H1 (cell line): ENCODE results near the gene HPD. TPM values are rescaled to one million over a fixed set of nuclear protein-coding genes. Genes with fewer than 3 reads are reported as not detected.

ENCODE experiments used
- CHD2 ChIP-seq: IDR thresholded peaks from 2 replicates; pipeline ENCODE4 v1.6.1; 2012; ENCODE audit warnings: low read length, improper control_type of control experiment
- E2F6 ChIP-seq: IDR thresholded peaks from 2 replicates; pipeline ENCODE4 v1.6.1; 2012; ENCODE audit warnings: inconsistent platforms
- FOSL1 ChIP-seq: IDR thresholded peaks from 2 replicates; pipeline ENCODE4 v1.6.1; 2011; ENCODE audit warnings: mild to moderate bottlenecking, low read depth, low read length, moderate library complexity; ENCODE audit not compliant: insufficient read depth
- polyA plus RNA-seq, 7 experiments: library from polyadenylated mRNA; depleted of rRNA in 3 of 7; stranded (reverse) in 5 of 7; unstranded in 2 of 7; fragments of >200 nt in 5 of 7; fragments of 200-250 nt in 2 of 7; gene quantifications; 1 replicate in 5 of 7; 2 replicates in 1 of 7; 4 replicates in 1 of 7; pipeline versions ENCODE4 v1.2.1 to v1.2.3, GENCODE V29; 2011 to 2013; ENCODE audit warnings: missing spikeins in 2 of 7, mixed read lengths in 2 of 7
- total RNA-seq: library from RNA; stranded (reverse); fragmentation: NEBNext Ultra II Directional; extraction: Animal tissue kit (Norgen Biotek cat#: 25700); gene quantifications from 2 replicates; pipeline ENCODE4 v1.2.1, GENCODE V29; 2021

The HPD gene
- total and polyA plus RNA-seq, 2 of the 8 experiments (the other 6 are each of a cell fraction or from before 2014, with no cell fraction given): 0.48 to 0.56 TPM

GRCh38 chr12:121893961-121894460 lies 35.4 kb upstream of the HPD start (continued):
- TF ChIP-seq E2F6 (no peak), FOSL1 (no peak), CHD2 (no peak)
